NCI-H128 (cell line): ENCODE data around the gene SERHL2.
"Not testable (repeated sequence)": the region's sequence is repeated elsewhere in the genome, so short reads cannot be mapped to it uniquely, and the experiment has no call there.

ENCODE experiments used
- DNase-seq: peaks from one replicate; lab custom pipeline; 2025; ENCODE audit not compliant: unreplicated experiment; lab: John Stamatoyannopoulos, UW

Gene SERHL2

DNA sequence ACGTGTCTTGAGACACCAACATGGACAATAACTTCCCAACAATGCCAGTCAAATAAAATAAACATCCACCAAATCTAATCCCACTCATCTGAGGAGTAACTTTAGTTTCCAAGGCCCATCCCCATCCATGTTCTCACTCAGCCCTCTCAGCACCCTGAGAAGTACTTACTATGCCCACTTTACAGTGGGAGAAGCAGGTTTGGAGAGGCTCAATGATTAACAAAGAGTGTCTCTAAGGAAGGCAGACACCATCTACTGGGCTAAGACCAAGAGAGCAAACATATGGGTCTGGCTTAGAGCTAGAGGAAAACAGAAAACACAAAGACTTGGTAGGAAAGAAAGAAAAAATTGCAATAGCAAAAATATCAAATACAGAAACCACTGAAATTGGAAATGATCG, 49.7 kb downstream of the SERHL2 start:
- no peak for DNase-seq

- DNase-seq, result no peak
These were observed 50.6 kb downstream of the SERHL2 start for GRCh38 chr22:42604403-42604802.

DNA sequence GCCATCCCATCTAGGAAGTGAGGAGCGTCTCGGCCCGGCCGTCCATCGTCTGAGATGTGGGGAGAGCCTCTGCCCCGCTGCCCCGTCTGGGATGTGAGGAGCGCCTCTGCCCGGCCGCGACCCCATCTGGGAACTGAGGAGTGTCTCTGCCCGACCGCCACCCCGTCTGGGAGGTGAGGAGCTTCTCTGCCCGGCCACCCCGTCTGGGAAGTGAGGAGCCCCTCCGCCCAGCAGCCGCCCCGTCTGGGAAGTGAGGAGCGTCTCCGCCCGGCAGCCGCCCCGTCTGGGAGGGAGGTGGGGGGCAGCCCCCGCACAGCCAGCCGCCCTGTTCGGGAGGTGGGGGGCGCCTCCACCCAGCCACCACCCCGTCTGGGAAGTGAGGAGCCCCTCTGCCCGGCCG, 53.9 kb downstream of the SERHL2 start:
- not testable (repeated sequence) for DNase-seq

- no peak for DNase-seq
These were observed 54.5 kb downstream of the SERHL2 start for GRCh38 chr22:42608136-42608822.

- DNase-seq, result no peak
These were observed 55.1 kb downstream of the SERHL2 start for GRCh38 chr22:42608823-42609361.

- DNase-seq, result no peak
These were observed 56.4 kb downstream of the SERHL2 start for GRCh38 chr22:42610186-42610585.

GRCh38 chr22:42611051-42611450, 57.3 kb downstream of the SERHL2 start:
- DNase-seq, result no peak

DNA sequence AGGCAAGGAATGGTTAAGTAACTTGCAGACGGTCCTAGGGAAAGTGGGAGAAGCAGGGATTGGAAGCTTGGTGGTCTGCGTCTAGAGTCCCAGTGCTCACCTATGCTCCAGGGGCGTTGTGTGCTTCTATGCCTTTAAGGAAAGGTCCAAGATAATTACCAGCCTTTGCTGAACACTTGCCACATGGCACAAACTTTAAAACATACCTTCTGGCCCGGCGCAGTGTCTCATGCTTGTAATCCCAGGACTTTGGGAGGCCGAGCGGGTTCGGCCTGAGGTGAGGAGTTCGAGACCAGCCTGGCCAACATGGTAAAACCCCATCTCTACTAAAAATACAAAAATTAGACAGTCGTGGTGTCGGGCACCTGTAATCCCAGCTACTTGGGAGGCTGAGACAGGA, 58.6 kb downstream of the SERHL2 start:
- DNase-seq, result no peak

GRCh38 chr22:42613872-42614301, 60.1 kb downstream of the SERHL2 start:
- no peak for DNase-seq

GRCh38 chr22:42614312-42615091, 60.7 kb downstream of the SERHL2 start, which contains the start of gene POLDIP3:
POLDIP3 (minus strand) TSS chr22:42614883; CDS start chr22:42614857, 26 bp downstream.
- peak; percentile 85 for DNase-seq

DNA sequence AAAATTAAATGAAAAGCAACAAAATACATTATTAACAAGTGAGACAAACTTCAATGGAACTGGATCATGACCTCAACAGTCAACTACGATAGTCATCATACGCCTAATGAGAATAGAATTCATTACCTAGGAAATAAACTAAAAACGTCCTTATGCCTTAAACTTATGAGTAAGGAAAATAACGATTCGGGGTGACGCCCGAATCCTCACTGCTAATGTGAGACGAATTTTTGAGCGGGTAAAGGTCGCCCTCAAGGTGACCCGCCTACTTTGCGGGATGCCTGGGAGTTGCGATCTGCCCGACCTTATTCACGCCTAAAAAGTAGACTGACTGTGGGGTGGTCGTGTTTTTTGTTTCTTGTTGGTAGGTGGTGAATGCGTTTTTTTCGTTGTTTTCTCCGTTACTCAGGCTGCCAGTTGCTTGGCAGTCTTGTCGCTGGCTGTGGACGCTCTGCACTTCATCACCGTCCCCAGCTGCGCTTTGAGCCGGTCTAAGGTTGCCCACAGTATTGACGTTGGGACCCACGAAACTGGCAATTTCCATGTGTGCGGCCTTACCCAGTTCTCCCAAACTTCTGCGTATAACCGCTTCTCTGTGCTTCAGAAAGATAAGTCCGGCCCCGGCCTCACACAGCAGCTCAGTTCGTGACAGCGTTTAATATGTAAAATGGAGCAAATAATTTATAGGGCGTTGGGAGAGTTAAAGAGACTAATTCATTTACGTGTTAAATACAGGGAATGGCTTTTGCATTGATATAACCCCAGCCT, 61.5 kb downstream of the SERHL2 start:
- peak; percentile 59 for DNase-seq

DNA sequence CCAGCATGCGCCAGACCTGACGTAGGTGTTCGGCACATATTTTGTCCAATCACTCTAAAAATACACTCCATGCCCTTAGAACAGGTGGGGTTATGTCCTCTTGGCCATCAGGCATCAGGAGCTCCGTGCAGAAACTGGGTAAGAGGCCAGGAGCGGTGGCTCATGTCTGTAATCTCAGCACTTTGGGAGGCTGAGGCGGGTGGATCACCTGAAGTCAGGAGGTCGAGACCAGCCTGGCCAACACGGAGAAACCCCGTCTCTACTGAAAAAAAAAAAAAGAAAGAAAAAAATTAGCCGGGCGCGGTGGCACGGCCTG, 62.1 kb downstream of the SERHL2 start:
- DNase-seq, result not testable (repeated sequence)

- DNase-seq, result no peak
These were observed 63.6 kb downstream of the SERHL2 start for GRCh38 chr22:42617155-42617983.

DNA sequence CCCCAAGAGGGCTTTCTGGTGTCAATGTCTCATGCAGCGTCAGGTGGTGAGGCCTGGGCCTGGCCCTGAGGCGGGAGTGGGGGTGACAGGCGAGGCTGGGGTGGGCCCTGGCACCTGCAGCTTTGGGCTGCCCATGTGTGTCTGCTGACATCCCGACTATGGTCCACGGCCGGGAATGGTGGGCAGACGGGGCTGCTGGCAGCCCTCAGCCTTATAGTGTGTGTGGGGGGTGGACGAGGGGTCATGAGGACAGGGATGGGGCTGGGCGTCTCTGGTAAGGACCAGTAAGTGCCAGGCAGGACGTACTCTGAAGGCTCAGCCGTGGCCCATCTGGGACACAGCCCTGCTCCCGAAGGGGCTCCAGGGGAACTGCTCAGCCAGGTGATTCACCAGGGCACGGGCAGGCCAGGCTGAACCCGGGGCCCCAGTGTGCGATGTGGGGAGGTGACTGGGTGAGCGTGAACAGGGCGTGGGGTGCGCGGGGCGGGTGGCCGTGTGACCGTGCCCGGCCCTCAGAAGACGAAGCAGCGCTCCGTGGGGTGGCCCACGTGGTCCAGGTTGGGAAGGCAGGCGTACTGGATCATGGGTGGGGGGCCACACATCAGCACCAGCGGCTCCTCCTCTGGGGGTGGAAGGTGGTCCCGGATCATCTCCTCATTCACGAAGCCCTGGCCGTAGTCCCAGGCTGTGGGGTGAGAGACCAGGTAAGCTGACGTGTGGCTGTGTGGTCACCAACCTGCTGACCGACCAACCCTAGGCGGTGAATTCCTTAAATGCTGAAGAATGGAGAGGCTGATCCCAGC, 65.7 kb downstream of the SERHL2 start:
- DNase-seq, result no peak

DNA sequence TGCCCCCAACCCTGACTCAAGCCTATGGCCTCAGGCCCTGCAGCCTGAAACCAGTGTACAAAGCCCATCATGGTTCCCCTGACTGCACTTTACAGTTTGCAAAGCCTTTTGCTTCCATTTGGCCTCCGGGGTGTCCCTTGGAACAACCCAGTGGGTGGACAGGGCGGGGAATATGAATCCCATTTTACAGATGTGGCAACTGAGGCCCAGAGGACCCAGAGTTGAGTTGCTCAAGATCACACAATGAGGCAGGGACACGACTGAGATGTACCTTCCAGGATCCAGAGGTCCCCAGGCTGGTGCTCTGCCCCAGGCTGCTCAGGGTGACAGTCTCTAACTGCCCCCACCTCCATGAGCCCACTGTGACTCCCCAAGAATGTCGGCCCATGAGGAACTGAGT, 66.3 kb downstream of the SERHL2 start:
- DNase-seq, result no peak

DNA sequence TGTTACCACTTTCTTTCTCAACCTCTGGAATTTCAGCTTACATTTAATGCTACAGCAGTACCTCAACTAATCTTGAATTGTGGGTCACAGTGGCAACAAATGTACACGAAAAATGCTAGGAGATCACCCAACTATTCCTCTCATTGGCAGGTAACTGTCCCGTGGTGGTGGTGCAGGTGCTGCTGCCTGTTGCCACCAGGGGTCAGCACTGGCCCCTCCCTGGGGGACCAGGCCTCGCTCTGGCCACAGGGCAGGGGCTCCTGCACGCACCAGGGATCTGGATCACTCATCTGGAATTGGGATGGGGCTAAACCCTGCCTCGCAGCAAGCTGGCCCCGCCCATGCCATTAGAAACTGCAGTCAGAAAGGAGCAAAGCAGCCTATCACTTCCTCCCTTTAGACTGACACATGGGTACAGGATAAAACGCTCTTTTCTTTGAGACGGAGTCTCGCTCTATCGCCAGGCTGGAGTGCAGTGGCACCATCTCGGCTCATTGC, 67.8 kb downstream of the SERHL2 start:
- DNase-seq, result no peak

GRCh38 chr22:42622061-42622710, 68.4 kb downstream of the SERHL2 start:
- DNase-seq, result no peak

DNA sequence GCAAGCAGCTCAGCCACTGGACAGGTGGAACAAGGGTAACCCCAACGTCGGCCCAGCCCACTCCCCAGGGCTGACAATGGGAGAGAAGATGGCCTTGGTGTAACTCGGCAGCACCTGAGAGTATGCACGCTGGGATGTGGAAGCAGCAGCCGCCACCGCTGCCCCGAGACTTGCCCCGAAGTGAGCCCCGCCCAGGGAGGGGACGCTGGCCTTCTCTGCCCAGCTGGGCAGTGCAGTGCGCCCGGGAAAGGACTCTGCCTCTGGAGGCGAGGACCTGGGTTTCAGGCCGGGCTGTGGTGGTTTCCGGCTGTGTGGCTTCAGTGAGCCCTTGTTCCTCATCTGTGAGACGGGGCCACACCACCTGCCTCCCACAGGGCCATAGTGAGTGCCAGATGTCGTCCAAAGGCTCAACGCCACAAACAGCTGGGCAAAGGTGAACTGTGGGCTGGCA, 69.6 kb downstream of the SERHL2 start:
- no peak for DNase-seq
